GM21717 (cell line): ENCODE results near the gene RNF212B.

Source experiments
- ATAC-seq: cut with Tn5 transposase; IDR thresholded peaks from one replicate; pipeline ENCODE4 v1.9.1; 2021; ENCODE audit warnings: mild to moderate bottlenecking, moderate library complexity; ENCODE audit not compliant: unreplicated experiment

The RNF212B gene

DNA sequence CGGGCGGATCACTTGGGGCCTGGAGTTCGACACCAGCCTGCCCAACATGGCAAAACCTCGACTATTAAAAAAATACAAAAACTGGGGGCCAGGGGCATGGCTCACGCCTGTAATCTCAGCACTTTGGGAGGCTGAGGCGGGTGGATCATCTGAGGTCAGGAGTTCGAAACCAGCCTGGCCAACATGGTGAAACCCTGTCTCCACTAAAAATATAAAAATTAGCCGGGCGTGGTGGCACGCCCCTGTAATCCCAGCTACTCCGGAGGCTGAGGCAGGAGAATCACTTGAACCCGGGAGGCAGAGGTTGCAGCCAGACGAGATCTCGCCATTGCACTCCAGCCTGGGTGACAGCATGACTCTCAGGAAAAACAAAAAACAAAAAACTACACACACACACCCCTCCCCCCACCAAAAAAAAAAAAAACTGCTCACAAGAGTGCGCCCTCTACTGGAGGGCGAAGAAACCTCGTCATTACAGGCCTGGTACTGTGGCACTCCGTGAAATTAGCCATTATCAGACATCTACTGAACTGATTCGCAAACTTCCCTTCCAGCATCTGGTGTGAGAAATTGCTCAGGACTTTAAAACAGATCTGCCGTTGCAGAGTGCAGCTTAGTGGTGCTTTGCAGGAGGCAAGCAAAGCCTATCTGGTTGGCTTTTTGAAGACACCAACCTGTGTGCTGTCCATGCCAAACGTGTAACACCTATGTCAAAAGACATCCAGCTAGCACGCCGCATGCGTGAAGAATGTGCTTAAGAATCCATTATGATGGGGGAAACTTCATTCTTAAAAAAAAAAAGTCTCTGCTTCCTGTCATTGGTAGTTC, 57.2 kb downstream of the RNF212B start:
- ATAC-seq: no peak

GRCh38 chr14:23296012-23296777, 58.5 kb downstream of the RNF212B start:
- no peak for ATAC-seq

- ATAC-seq: no peak
Measured at GRCh38 chr14:23297096-23297495, 59.4 kb downstream of the RNF212B start.

DNA sequence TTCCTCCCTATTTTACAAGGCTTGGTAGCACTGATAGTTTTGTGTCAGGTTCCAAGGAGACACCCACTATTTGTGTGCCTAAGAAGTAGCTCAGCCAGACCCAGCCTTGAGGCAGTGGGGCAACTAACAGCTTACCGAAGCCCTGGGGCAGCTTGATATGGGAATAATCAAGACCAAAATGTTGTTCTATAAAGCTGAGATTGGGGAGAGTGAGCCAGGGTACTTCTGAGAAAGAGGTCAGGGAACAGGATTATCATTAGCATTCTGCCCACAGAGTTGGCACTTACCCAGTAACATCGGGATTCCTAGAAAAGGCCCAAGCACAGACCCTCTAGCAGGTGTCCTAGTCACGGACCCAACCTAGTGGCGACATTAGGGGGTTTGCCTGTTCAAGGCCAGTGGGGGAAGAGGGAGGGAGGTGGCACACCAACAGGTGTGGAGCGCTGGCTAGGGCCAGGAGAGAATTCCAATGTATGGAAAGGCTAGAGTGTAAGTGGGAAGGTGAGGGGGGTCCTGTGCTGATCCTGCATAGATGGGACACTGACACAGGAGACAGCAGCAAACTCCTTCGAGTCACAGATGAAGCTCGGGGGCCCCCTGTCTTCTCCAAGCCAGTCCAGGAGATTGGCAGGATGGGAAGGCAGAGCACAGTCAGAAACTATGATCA, 60.0 kb downstream of the RNF212B start:
- ATAC-seq: no peak

GRCh38 chr14:23299211-23299957, 61.6 kb downstream of the RNF212B start:
- ATAC-seq: no peak

GRCh38 chr14:23299986-23300686, 62.4 kb downstream of the RNF212B start:
- ATAC-seq: no peak

GRCh38 chr14:23300687-23301223, 63.0 kb downstream of the RNF212B start:
- ATAC-seq: no peak

DNA sequence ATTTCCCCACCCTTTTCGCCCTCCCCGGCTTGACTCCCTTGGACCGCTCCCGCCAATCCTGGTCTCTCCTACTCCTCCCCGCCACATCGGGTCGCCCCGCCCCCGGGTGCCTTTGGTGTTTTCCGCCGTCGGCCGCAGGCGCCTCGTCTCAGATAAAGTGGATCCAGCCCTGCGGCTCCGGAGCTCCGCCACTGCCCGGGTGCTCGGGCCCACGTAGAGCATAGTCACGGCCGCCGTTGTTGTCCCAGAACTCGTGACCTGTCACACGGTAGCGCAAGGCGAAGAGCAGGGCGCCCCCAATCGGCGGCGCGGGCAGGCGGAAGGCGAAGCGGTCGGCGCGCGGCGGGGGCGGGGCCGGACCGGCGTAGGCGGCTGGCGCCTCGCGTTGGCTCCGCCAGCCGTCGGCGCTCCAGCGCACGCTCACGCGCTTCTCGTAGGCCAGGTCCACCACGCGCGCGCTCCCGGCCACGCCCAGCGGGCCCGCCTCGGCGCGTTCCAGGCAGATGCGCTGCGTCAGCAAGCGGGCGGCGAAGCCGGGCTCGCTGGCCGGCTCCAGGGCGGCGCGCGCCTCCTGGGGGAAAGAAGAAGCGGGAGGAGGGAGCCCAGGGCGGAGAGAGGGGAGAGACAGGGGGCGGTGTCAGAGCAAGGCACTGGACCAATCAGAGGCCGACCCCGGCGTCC, 63.7 kb downstream of the RNF212B start:
- peak; percentile 80 for ATAC-seq

DNA sequence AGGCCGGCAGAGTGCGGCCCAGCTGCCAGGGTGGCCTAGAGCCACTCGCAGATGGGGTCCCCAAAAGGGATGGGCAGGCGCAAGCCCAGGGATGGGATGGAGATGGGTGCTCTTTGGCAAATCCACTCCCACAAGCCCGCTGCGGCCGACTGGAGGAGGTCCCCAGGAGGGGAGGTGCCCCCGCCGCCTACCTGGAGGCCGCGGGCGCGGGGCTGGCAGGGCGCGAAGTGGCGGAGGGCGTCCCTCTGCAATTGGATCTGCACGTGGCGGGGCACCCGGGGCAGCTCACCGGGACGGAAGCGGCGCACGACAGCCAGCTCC, 64.2 kb downstream of the RNF212B start:
- ATAC-seq: peak; percentile 13

- peak; percentile 27 for ATAC-seq
Measured at GRCh38 chr14:23302290-23303225, 64.8 kb downstream of the RNF212B start, which contains the start of gene PPP1R3E. TSS of gene PPP1R3E (minus strand) at chr14:23302859. CDS start at chr14:23302576, 283 bp downstream.

- no peak for ATAC-seq
Measured at GRCh38 chr14:23306412-23307145, 68.8 kb downstream of the RNF212B start, which contains the start of gene BCL2L2. TSS of gene BCL2L2 (plus strand) at chr14:23306833. CDS start at chr14:23307768, 935 bp downstream.

DNA sequence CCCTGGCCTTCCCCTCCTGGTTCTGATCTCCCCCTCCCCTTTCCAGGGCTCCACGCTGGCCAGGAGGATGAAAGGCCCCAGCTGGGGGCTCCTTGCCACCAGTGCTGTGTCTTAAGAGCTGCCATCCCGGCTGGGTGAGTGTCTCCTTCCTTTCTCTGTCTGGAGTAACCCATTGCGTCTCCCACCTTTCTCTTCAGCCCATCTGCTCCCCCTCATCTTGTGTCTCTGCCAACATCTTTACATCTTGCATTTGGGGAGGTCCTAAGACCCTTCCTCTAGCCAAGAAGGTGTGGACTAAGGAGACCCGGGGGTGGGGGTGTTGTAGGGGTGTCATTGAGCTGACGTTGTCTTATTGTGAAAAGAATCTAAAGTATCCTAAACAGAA, 69.4 kb downstream of the RNF212B start:
- ATAC-seq: no peak

- no peak for ATAC-seq
Measured at GRCh38 chr14:23307687-23308644, 70.2 kb downstream of the RNF212B start.

- no peak for ATAC-seq
Measured at GRCh38 chr14:23308721-23309445, 71.1 kb downstream of the RNF212B start.

GRCh38 chr14:23310546-23310945, 72.8 kb downstream of the RNF212B start:
- ATAC-seq: no peak

- no peak for ATAC-seq
Measured at GRCh38 chr14:23316300-23316699, 78.6 kb downstream of the RNF212B start.
